ENCODE data around the gene SOX9.

SOX9 gene

DNA sequence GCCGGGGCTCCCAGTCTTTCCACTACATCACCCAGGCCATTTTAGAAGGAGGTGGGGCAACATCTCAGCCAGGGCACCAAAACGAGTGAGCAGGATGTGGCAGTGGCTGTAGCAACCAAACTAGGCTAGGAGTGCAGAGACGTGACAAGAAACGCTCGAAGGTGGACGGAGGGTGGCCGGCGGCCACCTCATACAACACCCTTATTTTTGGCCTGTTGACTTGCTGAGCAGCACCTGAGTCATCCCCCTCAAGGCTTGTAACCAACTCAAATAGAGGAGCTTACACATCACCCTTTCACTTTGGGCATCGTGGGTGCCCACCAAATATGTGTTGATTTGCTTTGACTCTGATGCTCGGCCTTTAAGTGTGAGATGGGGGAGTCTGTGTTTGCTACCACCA lies 23.7 kb upstream of the SOX9 start:
- Histone ChIP-seq H3K9ac (ENCODE audit: low read length) (no peak overlapping the region), H3K27me3 (ENCODE audit: low read length) (no peaks in the 10 kb centered on the region), H3K36me3 (ENCODE audit: low read length) (no peaks in the 10 kb centered on the region), H4K20me1 (ENCODE audit: low read depth, low read length) (no peaks in the 10 kb centered on the region), H2AFZ (ENCODE audit: low read depth, low read length, severe bottlenecking) (no peak overlapping the region), H3F3A (ENCODE audit: insufficient read depth) (no peaks in the 10 kb centered on the region), H3K9me3 (ENCODE audit: insufficient read depth, low read length) (no peaks in the 10 kb centered on the region), H3K9me2 (replicated peaks; ENCODE audit: insufficient read depth, low read length) (no peaks in the 10 kb centered on the region), H3K79me2 (ENCODE audit: insufficient read depth, low read length) (no peaks in the 10 kb centered on the region), H3K4me2 (ENCODE audit: low read depth, low read length, poor library complexity, severe bottlenecking) (no peak overlapping the region), H3K27ac (ENCODE audit: low read depth, low read length) (no peak overlapping the region), H3K4me3 (ENCODE audit: insufficient read depth, low read length, poor library complexity, severe bottlenecking) (no peak overlapping the region)
- TF ChIP-seq EZH2phosphoT487 (conservative IDR thresholded peaks at IDR 0.05; ENCODE audit: low read length) (no peak), CTCF (IDR thresholded peaks at IDR 0.05; ENCODE audit: insufficient read depth, low read length, poor library complexity, severe bottlenecking) (no peak)

- TF ChIP-seq CTCF (IDR thresholded peaks at IDR 0.05; ENCODE audit: insufficient read depth, low read length, poor library complexity, severe bottlenecking) (no peak), EZH2phosphoT487 (conservative IDR thresholded peaks at IDR 0.05; ENCODE audit: low read length) (no peak)
Measured at GRCh38 chr17:72099919-72100318, 20.9 kb upstream of the SOX9 start.

GRCh38 chr17:72100470-72100869 lies 20.4 kb upstream of the SOX9 start:
- Histone ChIP-seq H3K4me3 (ENCODE audit: insufficient read depth, low read length, poor library complexity, severe bottlenecking) (no peak overlapping the region), H3F3A (ENCODE audit: insufficient read depth) (no peaks in the 10 kb centered on the region), H3K27ac (ENCODE audit: low read depth, low read length) (no peak overlapping the region), H3K9me2 (replicated peaks; ENCODE audit: insufficient read depth, low read length) (no peaks in the 10 kb centered on the region), H3K79me2 (ENCODE audit: insufficient read depth, low read length) (no peaks in the 10 kb centered on the region), H3K9me3 (ENCODE audit: insufficient read depth, low read length) (no peaks in the 10 kb centered on the region), H3K9ac (ENCODE audit: low read length) (no peak overlapping the region), H3K36me3 (ENCODE audit: low read length) (no peaks in the 10 kb centered on the region), H3K27me3 (ENCODE audit: low read length) (no peaks in the 10 kb centered on the region), H2AFZ (ENCODE audit: low read depth, low read length, severe bottlenecking) (no peak overlapping the region), H4K20me1 (ENCODE audit: low read depth, low read length) (no peaks in the 10 kb centered on the region), H3K4me2 (ENCODE audit: low read depth, low read length, poor library complexity, severe bottlenecking) (no peak overlapping the region)
- TF ChIP-seq CTCF (IDR thresholded peaks at IDR 0.05; ENCODE audit: insufficient read depth, low read length, poor library complexity, severe bottlenecking) (no peak), EZH2phosphoT487 (conservative IDR thresholded peaks at IDR 0.05; ENCODE audit: low read length) (no peak)

More at GRCh38 chr17:72099919-72100318, 20.9 kb upstream of the SOX9 start:
- Histone ChIP-seq H2AFZ (ENCODE audit: low read depth, low read length, severe bottlenecking) (no peak overlapping the region), H3F3A (ENCODE audit: insufficient read depth) (no peaks in the 10 kb centered on the region), H3K27ac (ENCODE audit: low read depth, low read length) (no peak overlapping the region), H3K4me2 (ENCODE audit: low read depth, low read length, poor library complexity, severe bottlenecking) (no peak overlapping the region), H3K79me2 (ENCODE audit: insufficient read depth, low read length) (no peaks in the 10 kb centered on the region), H3K9me3 (ENCODE audit: insufficient read depth, low read length) (no peaks in the 10 kb centered on the region), H3K27me3 (ENCODE audit: low read length) (no peaks in the 10 kb centered on the region), H3K9me2 (replicated peaks; ENCODE audit: insufficient read depth, low read length) (no peaks in the 10 kb centered on the region), H3K9ac (ENCODE audit: low read length) (no peak overlapping the region), H4K20me1 (ENCODE audit: low read depth, low read length) (no peaks in the 10 kb centered on the region), H3K4me3 (ENCODE audit: insufficient read depth, low read length, poor library complexity, severe bottlenecking) (no peak overlapping the region), H3K36me3 (ENCODE audit: low read length) (no peaks in the 10 kb centered on the region)
